Fibroblast of mammary gland (primary cell): ENCODE measurements around the gene KRT28.

Experiments used
- DNase-seq: peaks from one replicate; pipeline ENCODE4 v3.0.0-alpha.2; 2010; ENCODE audit warnings: low read depth
- H3K4me3 ChIP-seq: 2 replicates; pipeline ENCODE4 v1.5.1; 2011; ENCODE audit warnings: low read depth, mild to moderate bottlenecking, low read length, moderate library complexity; ENCODE audit not compliant: control insufficient read depth
- TF ChIP-seq, protein P1 (sequence below): conservative IDR thresholded peaks from 2 replicates; pipeline ENCODE4 v1.5.1; 2011; ENCODE audit warnings: low read depth, low read length, inconsistent platforms; ENCODE audit not compliant: control insufficient read depth, insufficient read depth

The KRT28 gene, protein sequence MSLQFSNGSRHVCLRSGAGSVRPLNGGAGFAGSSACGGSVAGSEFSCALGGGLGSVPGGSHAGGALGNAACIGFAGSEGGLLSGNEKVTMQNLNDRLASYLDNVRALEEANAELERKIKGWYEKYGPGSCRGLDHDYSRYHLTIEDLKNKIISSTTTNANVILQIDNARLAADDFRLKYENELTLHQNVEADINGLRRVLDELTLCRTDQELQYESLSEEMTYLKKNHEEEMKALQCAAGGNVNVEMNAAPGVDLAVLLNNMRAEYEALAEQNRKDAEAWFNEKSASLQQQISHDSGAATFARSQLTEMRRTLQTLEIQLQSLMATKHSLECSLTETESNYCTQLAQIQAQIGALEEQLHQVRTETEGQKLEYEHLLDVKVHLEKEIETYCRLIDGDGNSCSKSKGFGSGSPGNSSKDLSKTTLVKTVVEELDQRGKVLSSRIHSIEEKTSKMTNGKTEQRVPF

DNA sequence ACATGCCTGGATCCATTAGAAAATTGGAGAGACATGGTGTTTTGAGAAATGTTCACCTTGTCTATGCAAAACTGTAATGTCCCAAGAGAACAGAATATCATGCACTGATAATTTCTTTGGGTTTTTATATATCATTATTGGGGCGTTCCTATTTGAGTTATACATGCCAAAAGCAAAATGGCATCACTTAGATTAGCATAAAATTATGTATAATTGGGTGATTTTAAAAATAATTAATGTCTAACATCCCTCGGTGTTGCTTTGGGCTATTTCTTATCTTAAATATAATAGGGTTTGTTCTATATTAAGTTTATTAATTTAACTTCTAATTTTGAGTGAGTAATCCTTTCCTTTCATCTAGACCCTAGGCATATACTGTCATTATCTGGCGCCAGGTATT is at the start of gene KRT28:
Gene KRT28, minus strand, starts transcription at position 101 of the 400 bp plus-strand sequence. Its CDS starts 66 bp downstream, at position 35.
- no peak within 1 kb of the TSS for H3K4me3 ChIP-seq
- DNase-seq: no peak
- TF ChIP-seq, protein P1, sequence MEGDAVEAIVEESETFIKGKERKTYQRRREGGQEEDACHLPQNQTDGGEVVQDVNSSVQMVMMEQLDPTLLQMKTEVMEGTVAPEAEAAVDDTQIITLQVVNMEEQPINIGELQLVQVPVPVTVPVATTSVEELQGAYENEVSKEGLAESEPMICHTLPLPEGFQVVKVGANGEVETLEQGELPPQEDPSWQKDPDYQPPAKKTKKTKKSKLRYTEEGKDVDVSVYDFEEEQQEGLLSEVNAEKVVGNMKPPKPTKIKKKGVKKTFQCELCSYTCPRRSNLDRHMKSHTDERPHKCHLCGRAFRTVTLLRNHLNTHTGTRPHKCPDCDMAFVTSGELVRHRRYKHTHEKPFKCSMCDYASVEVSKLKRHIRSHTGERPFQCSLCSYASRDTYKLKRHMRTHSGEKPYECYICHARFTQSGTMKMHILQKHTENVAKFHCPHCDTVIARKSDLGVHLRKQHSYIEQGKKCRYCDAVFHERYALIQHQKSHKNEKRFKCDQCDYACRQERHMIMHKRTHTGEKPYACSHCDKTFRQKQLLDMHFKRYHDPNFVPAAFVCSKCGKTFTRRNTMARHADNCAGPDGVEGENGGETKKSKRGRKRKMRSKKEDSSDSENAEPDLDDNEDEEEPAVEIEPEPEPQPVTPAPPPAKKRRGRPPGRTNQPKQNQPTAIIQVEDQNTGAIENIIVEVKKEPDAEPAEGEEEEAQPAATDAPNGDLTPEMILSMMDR: no peak

DNA sequence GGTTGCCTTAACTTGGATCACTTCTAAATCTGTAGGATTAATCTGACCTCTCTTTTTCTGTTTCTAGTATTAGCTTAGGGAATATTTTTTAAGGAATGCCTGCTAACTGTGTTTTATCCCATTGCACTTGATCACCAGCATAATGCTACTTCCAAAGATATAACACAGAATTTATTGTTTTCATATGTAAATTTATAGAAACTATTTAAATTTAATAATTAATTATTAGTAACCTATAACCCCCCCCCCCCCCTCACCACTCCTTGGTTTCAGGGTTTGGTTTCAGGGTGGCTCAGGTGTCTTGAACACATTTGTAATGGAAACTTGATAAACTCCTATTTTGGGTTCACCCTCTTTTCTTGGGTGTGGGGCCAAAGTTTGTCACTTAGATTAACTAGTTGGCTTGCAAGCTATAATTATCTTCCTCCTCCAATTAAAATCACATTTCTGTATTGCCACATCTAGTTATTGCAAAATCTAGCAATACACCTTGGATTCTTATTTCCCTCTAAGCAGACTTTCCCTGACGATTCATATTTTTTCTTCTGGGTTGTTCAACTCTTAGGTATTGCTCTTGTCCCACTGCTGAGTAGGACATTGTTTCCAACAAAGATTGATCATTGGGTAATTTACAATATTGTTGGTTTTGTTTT is 49.0 kb upstream of the KRT28 start:
- TF ChIP-seq, protein P1: no peak
- no peak overlapping the region for H3K4me3 ChIP-seq
- no peak for DNase-seq

DNA sequence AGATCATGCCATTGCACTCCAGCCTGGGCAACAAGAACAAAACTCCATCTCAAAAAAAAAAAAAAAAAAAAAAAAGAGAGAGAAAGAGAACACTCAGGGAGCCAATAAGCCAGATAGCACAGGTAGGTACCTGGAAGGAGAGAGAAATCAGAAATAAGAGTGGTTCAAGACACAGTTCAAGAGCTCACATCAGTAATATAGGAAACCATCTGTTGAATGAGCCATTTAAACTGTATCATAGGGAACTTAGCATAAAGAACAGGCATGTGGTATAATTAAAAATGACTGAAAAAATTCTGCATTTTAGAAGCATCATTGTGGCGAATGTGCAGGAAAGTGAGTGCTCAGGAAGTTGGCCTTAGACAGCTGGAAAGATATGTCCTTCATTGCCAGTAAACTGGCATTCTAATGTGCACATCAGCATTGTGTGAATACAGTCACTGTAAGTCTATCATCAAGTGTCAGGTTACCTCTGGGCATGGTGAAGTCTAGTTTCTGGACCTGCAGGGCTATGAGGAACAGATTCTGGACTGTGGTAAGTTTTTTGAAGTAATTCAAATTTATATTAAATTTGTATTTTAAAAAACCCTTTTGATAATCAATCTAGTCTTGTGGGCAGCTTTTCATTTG is 46.9 kb upstream of the KRT28 start:
- TF ChIP-seq, protein P1: no peak
- H3K4me3 ChIP-seq: no peak overlapping the region
- DNase-seq: peak; percentile 23

DNA sequence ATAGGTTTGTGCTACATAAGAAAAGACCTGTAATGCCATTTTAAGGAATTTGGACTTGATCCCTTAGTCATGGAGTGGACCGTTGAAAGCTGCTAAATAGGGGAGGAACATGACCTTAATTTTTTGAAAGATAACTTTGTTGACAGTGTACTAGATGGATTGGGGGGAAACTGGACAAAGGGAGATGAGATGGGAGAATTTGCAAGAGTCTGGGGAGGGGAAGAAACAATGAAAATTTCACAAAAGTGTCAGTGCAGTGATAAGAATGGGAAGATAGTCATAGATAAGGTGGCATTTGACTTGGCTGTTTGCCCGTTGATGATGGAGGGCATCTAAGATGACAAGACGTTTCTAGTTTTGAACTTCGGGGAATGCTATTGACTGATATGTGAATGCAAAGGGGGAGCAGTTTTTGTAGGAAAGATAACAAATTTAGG is 44.9 kb upstream of the KRT28 start:
- no peak for DNase-seq
- H3K4me3 ChIP-seq: no peak overlapping the region
- TF ChIP-seq, protein P1: no peak

DNA sequence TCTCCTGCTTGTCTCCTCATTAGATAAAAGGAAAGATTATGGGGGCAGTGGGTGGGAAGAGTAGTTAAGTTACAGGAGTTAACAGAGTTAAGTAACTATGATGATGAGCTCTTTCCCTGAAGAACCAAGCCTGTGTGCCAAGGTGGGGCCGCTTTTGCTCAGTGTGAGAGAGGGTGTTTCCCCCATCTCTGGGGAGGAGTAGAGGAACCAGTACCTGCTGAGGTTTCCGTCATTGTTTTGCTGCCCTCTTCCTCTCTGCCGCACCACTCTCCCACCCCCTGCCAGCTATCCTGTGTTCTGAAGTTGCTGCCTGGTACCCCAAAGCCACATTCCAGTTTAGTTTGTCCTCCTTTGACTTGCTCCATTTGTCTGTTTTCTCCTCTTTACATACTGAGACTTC is 43.5 kb upstream of the KRT28 start:
- TF ChIP-seq, protein P1: no peak

DNA sequence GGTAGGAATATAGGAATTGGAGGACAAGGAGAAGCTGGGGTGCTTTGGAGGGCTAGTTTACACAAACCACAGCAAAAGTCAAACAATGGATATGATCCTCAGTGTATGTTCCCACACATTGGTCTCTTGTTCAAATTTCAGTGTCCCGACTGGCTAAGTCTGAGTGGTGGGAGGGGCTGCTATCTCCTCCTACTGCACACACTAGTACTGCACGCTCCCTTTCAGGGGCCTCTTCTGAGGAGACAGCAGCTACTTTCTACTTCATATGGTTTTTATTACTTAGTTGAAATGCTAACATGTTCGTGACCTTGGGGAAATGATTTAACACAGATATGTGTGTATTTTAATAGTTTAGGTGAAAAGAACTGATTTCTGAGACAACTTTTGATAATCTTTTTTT is 41.5 kb upstream of the KRT28 start:
- TF ChIP-seq, protein P1: no peak
- peak; percentile 18 for DNase-seq

More for the DNA sequence above, 43.5 kb upstream of the KRT28 start:
- DNase-seq: no peak
- H3K4me3 ChIP-seq: no peak overlapping the region

More for the DNA sequence above, 41.5 kb upstream of the KRT28 start:
- H3K4me3 ChIP-seq: no peak overlapping the region
